DOHH2 (cell line): ENCODE measurements around the gene RAPGEF1.
A peak's percentile ranks its signal among the peaks of the same experiment; 100 is the strongest.
"Not testable (repeated sequence)": the region's sequence is repeated elsewhere in the genome, so short reads cannot be mapped to it uniquely, and the experiment has no call there.

ENCODE experiments used
- H3F3A ChIP-seq: fragments of 200-600 bp; sonication (generic), shearing (Covaris generic); 2 replicates; pipeline ENCODE4 v1.6.0; 2016; ENCODE audit warnings: antibody characterized with exemption, mild to moderate bottlenecking; ENCODE audit not compliant: control insufficient read depth, insufficient read depth
- H3K27ac ChIP-seq: fragments of 200-600 bp; sonication (generic); 2 replicates; pipeline ENCODE4 v1.5.1; 2014; ENCODE audit warnings: low read depth, mild to moderate bottlenecking, low read length, moderate library complexity
- H3K27me3 ChIP-seq: fragments of 200-600 bp; sonication (generic); 2 replicates; pipeline ENCODE4 v1.6.1; 2014; ENCODE audit warnings: mild to moderate bottlenecking, low read length, mixed read lengths; ENCODE audit not compliant: control insufficient read depth
- H3K36me3 ChIP-seq: fragments of 200-600 bp; sonication (generic); 2 replicates; pipeline ENCODE4 v1.6.1; 2014; ENCODE audit warnings: mild to moderate bottlenecking, low read length, moderate library complexity, mixed read lengths; ENCODE audit not compliant: control insufficient read depth
- H3K4me1 ChIP-seq: fragments of 200-600 bp; sonication (generic); 2 replicates; pipeline ENCODE4 v1.6.1; 2014; ENCODE audit warnings: mild to moderate bottlenecking, low read length, mixed read lengths; ENCODE audit not compliant: control insufficient read depth
- H3K4me2 ChIP-seq: fragments of 200-600 bp; sonication (generic); 2 replicates; pipeline ENCODE4 v1.6.0; 2014; ENCODE audit warnings: mild to moderate bottlenecking, low read length, moderate library complexity
- H3K4me3 ChIP-seq: fragments of 200-600 bp; sonication (generic); 2 replicates; pipeline ENCODE4 v1.5.1; 2014; ENCODE audit warnings: mild to moderate bottlenecking, low read length, mixed read lengths
- H3K79me2 ChIP-seq: fragments of 200-600 bp; sonication (generic); 2 replicates; pipeline ENCODE4 v1.6.1; 2014; ENCODE audit warnings: mild to moderate bottlenecking, low read length, mixed read lengths; ENCODE audit not compliant: control insufficient read depth
- H3K9me2 ChIP-seq: fragments of 200-600 bp; sonication (generic); replicated peaks from 2 replicates; pipeline ENCODE4 v1.6.1; 2014; ENCODE audit warnings: mild to moderate bottlenecking, low read length, mixed read lengths; ENCODE audit not compliant: control insufficient read depth
- H3K9me3 ChIP-seq: fragments of 200-600 bp; sonication (generic); 2 replicates; pipeline ENCODE4 v1.6.1; 2014; ENCODE audit warnings: antibody characterized with exemption, low read length, mixed read lengths; ENCODE audit not compliant: control insufficient read depth, insufficient read depth
- H4K20me1 ChIP-seq: fragments of 200-600 bp; sonication (generic); 2 replicates; pipeline ENCODE4 v1.6.0; 2014; ENCODE audit warnings: low read depth, mild to moderate bottlenecking, antibody characterized with exemption, low read length, moderate library complexity; ENCODE audit not compliant: control insufficient read depth, insufficient read depth
- CTCF ChIP-seq: fragments of 200-600 bp; sonication (generic); IDR thresholded peaks from one replicate; pipeline ENCODE4 v1.5.1; 2014; ENCODE audit warnings: antibody characterized with exemption, mild to moderate bottlenecking, low read depth, low read length; ENCODE audit not compliant: poor library complexity, severe bottlenecking
- EZH2phosphoT487 ChIP-seq: fragments of 200-600 bp; sonication (generic); IDR thresholded peaks from 2 replicates; pipeline ENCODE4 v1.6.1; 2017; ENCODE audit warnings: borderline replicate concordance, mild to moderate bottlenecking, antibody characterized with exemption, low read length, moderate library complexity, mixed read lengths

RAPGEF1 gene

GRCh38 chr9:131755541-131756198, 15.8 kb upstream of the RAPGEF1 start:
- H3K9me3 ChIP-seq, result no peaks in the 10 kb centered on the region
- H3F3A ChIP-seq, result no peaks in the 10 kb centered on the region
- H4K20me1 ChIP-seq, result no peaks in the 10 kb centered on the region
- H3K36me3 ChIP-seq, result no peaks in the 10 kb centered on the region
- H3K27me3 ChIP-seq, result peaks cover 20% of the 10 kb centered on the region
- H3K79me2 ChIP-seq, result no peaks in the 10 kb centered on the region
- H3K4me1 ChIP-seq, result peaks cover 16% of the 10 kb centered on the region
- H3K9me2 ChIP-seq, result no peaks in the 10 kb centered on the region
- no peak overlapping the region for H3K27ac ChIP-seq
- TF ChIP-seq EZH2phosphoT487, result no peak
- peak; percentile 92 for TF ChIP-seq CTCF
- peak overlapping the region; percentile 15; the same call in 1 of the 2 replicates for H3K4me2 ChIP-seq
- H3K4me3 ChIP-seq, result no peak overlapping the region

GRCh38 chr9:131754846-131755245, 15.0 kb upstream of the RAPGEF1 start:
- peaks cover 22% of the 10 kb centered on the region for H3K27me3 ChIP-seq
- no peak overlapping the region for H3K4me2 ChIP-seq
- no peaks in the 10 kb centered on the region for H3K9me2 ChIP-seq
- peaks cover 23% of the 10 kb centered on the region for H3K4me1 ChIP-seq
- no peaks in the 10 kb centered on the region for H3F3A ChIP-seq
- no peak overlapping the region for H3K27ac ChIP-seq
- H3K4me3 ChIP-seq, result no peak overlapping the region
- H3K36me3 ChIP-seq, result no peaks in the 10 kb centered on the region
- H3K9me3 ChIP-seq, result no peaks in the 10 kb centered on the region
- H4K20me1 ChIP-seq, result no peaks in the 10 kb centered on the region
- no peaks in the 10 kb centered on the region for H3K79me2 ChIP-seq
- no peak for TF ChIP-seq CTCF
- no peak for TF ChIP-seq EZH2phosphoT487

GRCh38 chr9:131753751-131754150, 13.9 kb upstream of the RAPGEF1 start:
- Histone ChIP-seq H3K4me1 (peaks cover 22% of the 10 kb centered on the region), H3K27me3 (peaks cover 18% of the 10 kb centered on the region)
- H3K9me2 ChIP-seq, H3K9me3 ChIP-seq, H3K36me3 ChIP-seq, H3K4me3 ChIP-seq, H4K20me1 ChIP-seq, H3K27ac ChIP-seq, H3F3A ChIP-seq, H3K4me2 ChIP-seq, H3K79me2 ChIP-seq: not testable (repeated sequence)

GRCh38 chr9:131752231-131752884, 12.5 kb upstream of the RAPGEF1 start:
- H3K4me3 ChIP-seq, result no peak overlapping the region
- H4K20me1 ChIP-seq, result no peaks in the 10 kb centered on the region
- peaks cover 8% of the 10 kb centered on the region for H3K27me3 ChIP-seq
- no peak overlapping the region for H3K4me2 ChIP-seq
- H3K4me1 ChIP-seq, result peaks cover 32% of the 10 kb centered on the region
- H3K36me3 ChIP-seq, result no peaks in the 10 kb centered on the region
- H3K9me2 ChIP-seq, result no peaks in the 10 kb centered on the region
- H3K79me2 ChIP-seq, result no peaks in the 10 kb centered on the region
- H3K27ac ChIP-seq, result no peak overlapping the region
- TF ChIP-seq EZH2phosphoT487 (no peak), CTCF (peak; percentile 12)
- no peaks in the 10 kb centered on the region for H3K9me3 ChIP-seq
- H3F3A ChIP-seq, result peaks cover 5% of the 10 kb centered on the region; the same call in 1 of the 2 replicates
